DND-41 (cell line): ENCODE measurements around the gene PHF19.

Experiments used
- ATAC-seq: fragments of 200-7000 bp; cut with Tn5 transposase; 3 replicates; pipeline ENCODE4 v1.9.1; 2021; ENCODE audit warnings: low read depth; ENCODE audit not compliant: insufficient read depth
- DNase-seq: peaks from one replicate; pipeline ENCODE4 v3.0.0-alpha.2; 2020
- H2AFZ ChIP-seq: 2 replicates; pipeline ENCODE4 v1.6.0; 2012; ENCODE audit warnings: low read depth, low read length
- H3K27ac ChIP-seq: 2 replicates; pipeline ENCODE4 v1.5.1; 2012; ENCODE audit warnings: low read length, inconsistent platforms
- H3K27me3 ChIP-seq: fragments of 200-600 bp; sonication (generic); 2 replicates; pipeline ENCODE4 v1.6.0; 2012; ENCODE audit warnings: low read length, mild to moderate bottlenecking, inconsistent platforms; ENCODE audit not compliant: insufficient read depth, poor library complexity
- H3K36me3 ChIP-seq: 2 replicates; pipeline ENCODE4 v1.5.1; 2012; ENCODE audit warnings: low read length, inconsistent platforms; ENCODE audit not compliant: insufficient read depth
- H3K4me1 ChIP-seq: 2 replicates; pipeline ENCODE4 v1.5.1; 2012; ENCODE audit warnings: mild to moderate bottlenecking, low read length; ENCODE audit not compliant: insufficient read depth
- H3K4me2 ChIP-seq: 2 replicates; pipeline ENCODE4 v1.6.0; 2012; ENCODE audit warnings: mild to moderate bottlenecking, moderate library complexity, low read length, inconsistent platforms; ENCODE audit not compliant: insufficient read depth
- H3K4me3 ChIP-seq, 2 experiments: fragments of 200-600 bp in 1 of 2; shearing (Covaris generic) in 1 of 2; 2 replicates each; pipeline ENCODE4 v1.5.1; 2012 to 2016; ENCODE audit warnings: inconsistent platforms in 2 of 2, low read length in 2 of 2, mild to moderate bottlenecking in 2 of 2, low read depth in 1 of 2, moderate library complexity in 1 of 2
- H3K79me2 ChIP-seq: 2 replicates; pipeline ENCODE4 v1.6.0; 2012; ENCODE audit warnings: low read length, inconsistent platforms; ENCODE audit not compliant: insufficient read depth
- H3K9ac ChIP-seq: 2 replicates; pipeline ENCODE4 v1.6.0; 2012; ENCODE audit warnings: low read depth, mild to moderate bottlenecking, inconsistent platforms, low read length, moderate library complexity
- H3K9me3 ChIP-seq: 2 replicates; pipeline ENCODE4 v1.5.1; 2012; ENCODE audit warnings: low read length, moderate library complexity, mild to moderate bottlenecking, inconsistent platforms; ENCODE audit not compliant: insufficient read depth, severe bottlenecking
- H4K20me1 ChIP-seq: 2 replicates; pipeline ENCODE4 v1.6.0; 2012; ENCODE audit warnings: low read length; ENCODE audit not compliant: insufficient read depth
- EZH2 ChIP-seq: IDR thresholded peaks from 3 replicates; pipeline ENCODE4 v1.6.1; 2012; ENCODE audit warnings: borderline replicate concordance, low read depth, mild to moderate bottlenecking, moderate library complexity, low read length, inconsistent platforms; ENCODE audit not compliant: severe bottlenecking
- TF ChIP-seq, protein P1 (sequence below): IDR thresholded peaks from 2 replicates; pipeline ENCODE4 v1.5.1; 2012; ENCODE audit warnings: borderline replicate concordance, low read length, moderate library complexity, mild to moderate bottlenecking; ENCODE audit not compliant: poor library complexity, severe bottlenecking; ENCODE audit errors: extremely low read depth

Gene PHF19

DNA sequence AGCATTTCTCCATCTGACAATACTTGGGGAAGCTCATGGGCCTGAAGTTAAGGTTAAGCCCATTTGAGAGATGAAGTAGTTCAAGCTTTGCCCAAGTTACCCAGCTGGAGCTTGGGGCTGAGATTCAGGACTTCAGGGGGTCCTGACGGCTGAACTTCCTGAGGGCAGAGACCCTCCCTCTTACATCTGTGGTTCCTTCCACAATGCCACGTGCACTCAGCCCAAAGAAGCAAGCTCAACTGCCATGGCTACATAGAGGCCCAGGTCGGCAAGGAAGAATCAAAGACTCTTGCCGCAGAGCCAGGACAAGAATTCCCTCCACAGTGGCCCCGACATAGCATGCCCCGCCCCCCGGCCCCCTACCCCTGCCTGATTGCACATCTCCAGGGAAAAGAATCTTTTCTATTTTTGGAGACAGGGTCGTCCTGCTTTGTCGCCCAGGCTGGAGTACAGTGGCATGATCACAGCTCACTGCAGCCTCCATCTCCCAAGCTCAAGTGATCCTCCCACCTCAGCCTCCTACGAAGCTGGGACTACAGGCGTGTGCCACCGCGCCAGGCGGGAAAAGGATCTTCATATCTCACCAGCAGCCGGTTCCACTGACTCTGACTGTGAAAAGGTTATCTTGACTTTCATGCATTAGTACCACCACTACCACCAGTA, 9.2 kb downstream of the PHF19 start:
- H3K9ac ChIP-seq: no peak overlapping the region
- H2AFZ ChIP-seq: no peak overlapping the region
- DNase-seq (no peak), ATAC-seq (no peak)
- no peaks in the 10 kb centered on the region for H3K27me3 ChIP-seq
- H3K4me2 ChIP-seq: no peak overlapping the region
- peaks cover 3% of the 10 kb centered on the region; the same call in 1 of the 2 replicates for H4K20me1 ChIP-seq
- peaks cover 90% of the 10 kb centered on the region for H3K36me3 ChIP-seq
- TF ChIP-seq, protein P1, sequence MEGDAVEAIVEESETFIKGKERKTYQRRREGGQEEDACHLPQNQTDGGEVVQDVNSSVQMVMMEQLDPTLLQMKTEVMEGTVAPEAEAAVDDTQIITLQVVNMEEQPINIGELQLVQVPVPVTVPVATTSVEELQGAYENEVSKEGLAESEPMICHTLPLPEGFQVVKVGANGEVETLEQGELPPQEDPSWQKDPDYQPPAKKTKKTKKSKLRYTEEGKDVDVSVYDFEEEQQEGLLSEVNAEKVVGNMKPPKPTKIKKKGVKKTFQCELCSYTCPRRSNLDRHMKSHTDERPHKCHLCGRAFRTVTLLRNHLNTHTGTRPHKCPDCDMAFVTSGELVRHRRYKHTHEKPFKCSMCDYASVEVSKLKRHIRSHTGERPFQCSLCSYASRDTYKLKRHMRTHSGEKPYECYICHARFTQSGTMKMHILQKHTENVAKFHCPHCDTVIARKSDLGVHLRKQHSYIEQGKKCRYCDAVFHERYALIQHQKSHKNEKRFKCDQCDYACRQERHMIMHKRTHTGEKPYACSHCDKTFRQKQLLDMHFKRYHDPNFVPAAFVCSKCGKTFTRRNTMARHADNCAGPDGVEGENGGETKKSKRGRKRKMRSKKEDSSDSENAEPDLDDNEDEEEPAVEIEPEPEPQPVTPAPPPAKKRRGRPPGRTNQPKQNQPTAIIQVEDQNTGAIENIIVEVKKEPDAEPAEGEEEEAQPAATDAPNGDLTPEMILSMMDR: no peak
- no peak for TF ChIP-seq EZH2
- H3K4me3 ChIP-seq: no peak overlapping the region
- no peaks in the 10 kb centered on the region for H3K9me3 ChIP-seq
- no peaks in the 10 kb centered on the region for H3K79me2 ChIP-seq
- no peak overlapping the region for H3K27ac ChIP-seq
- H3K4me1 ChIP-seq: no peaks in the 10 kb centered on the region

DNA sequence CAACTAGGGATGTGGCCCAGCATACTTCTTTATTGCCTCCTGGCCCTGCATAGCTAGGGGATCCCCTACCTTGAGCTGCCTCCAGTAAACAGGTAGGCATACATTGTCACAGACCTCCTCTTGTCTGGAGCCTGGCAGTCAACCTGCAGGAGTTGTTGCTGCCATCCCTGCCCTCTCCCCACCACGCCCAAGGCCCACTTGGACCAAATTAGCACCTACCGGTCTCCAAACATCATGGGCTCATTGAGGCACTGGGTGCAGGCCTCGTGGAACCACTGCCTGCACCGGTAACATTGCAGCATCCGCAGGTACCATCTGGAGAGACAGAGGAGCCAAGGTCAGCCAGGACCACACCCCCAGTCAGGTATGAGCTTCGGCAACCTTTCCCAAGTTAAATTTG, 10.3 kb downstream of the PHF19 start:
- H3K79me2 ChIP-seq: no peaks in the 10 kb centered on the region
- no peaks in the 10 kb centered on the region for H3K9me3 ChIP-seq
- TF ChIP-seq, protein P1: no peak
- no peak for TF ChIP-seq EZH2
- no peaks in the 10 kb centered on the region for H3K27me3 ChIP-seq
- no peaks in the 10 kb centered on the region for H3K4me1 ChIP-seq
- peaks cover 3% of the 10 kb centered on the region; the same call in 1 of the 2 replicates for H4K20me1 ChIP-seq
- H3K27ac ChIP-seq: no peak overlapping the region
- H3K9ac ChIP-seq: no peak overlapping the region
- no peak overlapping the region for H2AFZ ChIP-seq
- DNase-seq: no peak
- peaks cover 92% of the 10 kb centered on the region for H3K36me3 ChIP-seq
- ATAC-seq: no peak
- no peak overlapping the region for H3K4me2 ChIP-seq
- no peak overlapping the region for H3K4me3 ChIP-seq

GRCh38 chr9:120865809-120866208, 11.2 kb downstream of the PHF19 start:
- Histone ChIP-seq H3K9ac (no peak overlapping the region), H3K4me3 (no peak overlapping the region), H3K27me3 (no peaks in the 10 kb centered on the region), H4K20me1 (peaks cover 3% of the 10 kb centered on the region; the same call in 1 of the 2 replicates), H3K27ac (no peak overlapping the region), H2AFZ (no peak overlapping the region), H3K4me2 (no peak overlapping the region), H3K9me3 (no peaks in the 10 kb centered on the region), H3K79me2 (no peaks in the 10 kb centered on the region), H3K4me1 (no peaks in the 10 kb centered on the region), H3K36me3 (peaks cover 92% of the 10 kb centered on the region)
- no peak for DNase-seq
- ATAC-seq: no peak
- TF ChIP-seq, protein P1: no peak
- no peak for TF ChIP-seq EZH2
